Upper lobe of right lung (tissue), 1 donor: ENCODE data around the gene SP7. TPM values are rescaled to one million over a fixed set of nuclear protein-coding genes. Genes with fewer than 3 reads are reported as not detected.
"Not testable (repeated sequence)": the region's sequence is repeated elsewhere in the genome, so short reads cannot be mapped to it uniquely, and the experiment has no call there.

Experiments used
- ATAC-seq: fragments of 200-7000 bp; cut with Tn5 transposase; one replicate; pipeline ENCODE4 v1.9.1; 2020; ENCODE audit warnings: mild to moderate bottlenecking, moderate library complexity
- DNase-seq: peaks from one replicate; pipeline ENCODE4 v3.0.0-alpha.2; 2020
- H3K27ac ChIP-seq: fragments of 200-600 bp; one replicate; pipeline ENCODE4 v1.8.0; 2022
- H3K27me3 ChIP-seq: fragments of 200-600 bp; one replicate; pipeline ENCODE4 v1.8.0; 2022; ENCODE audit warnings: mild to moderate bottlenecking
- H3K36me3 ChIP-seq: fragments of 200-600 bp; one replicate; pipeline ENCODE4 v1.8.0; 2022
- H3K4me1 ChIP-seq: fragments of 200-600 bp; one replicate; pipeline ENCODE4 v1.8.0; 2022
- H3K4me3 ChIP-seq: fragments of 200-600 bp; one replicate; pipeline ENCODE4 v1.8.0; 2022; ENCODE audit warnings: mild to moderate bottlenecking
- H3K9me3 ChIP-seq: fragments of 200-600 bp; one replicate; pipeline ENCODE4 v1.8.0; 2022
- intact Hi-C: fragments of 100-400 bp; cut with DNase I; formaldehyde crosslinking; loops from one replicate; pipeline ENCODE4 v1.11.0; 2022
- total RNA-seq: library from RNA; stranded (reverse); fragmentation: NEBNext Ultra II Directional; extraction: Animal tissue kit (Norgen Biotek cat#: 25700); gene quantifications from one replicate; pipeline ENCODE4 v1.2.1, GENCODE V29; 2021
- TF ChIP-seq, protein P1 (sequence below): fragments of 200-600 bp; IDR thresholded peaks from one replicate; pipeline ENCODE4 v1.8.0; 2022; ENCODE audit warnings: antibody characterized with exemption
- donor health status: DM: no; HTN: yes; CAD: no; lungs with severe emphysema.

Gene SP7
- total RNA-seq, 1 donor from 2014 or later: not detected

- no peak overlapping the region for H3K4me3 ChIP-seq
- H3K27ac ChIP-seq: no peak overlapping the region
- H3K27me3 ChIP-seq: peaks cover 29% of the 10 kb centered on the region
- TF ChIP-seq, protein P1, sequence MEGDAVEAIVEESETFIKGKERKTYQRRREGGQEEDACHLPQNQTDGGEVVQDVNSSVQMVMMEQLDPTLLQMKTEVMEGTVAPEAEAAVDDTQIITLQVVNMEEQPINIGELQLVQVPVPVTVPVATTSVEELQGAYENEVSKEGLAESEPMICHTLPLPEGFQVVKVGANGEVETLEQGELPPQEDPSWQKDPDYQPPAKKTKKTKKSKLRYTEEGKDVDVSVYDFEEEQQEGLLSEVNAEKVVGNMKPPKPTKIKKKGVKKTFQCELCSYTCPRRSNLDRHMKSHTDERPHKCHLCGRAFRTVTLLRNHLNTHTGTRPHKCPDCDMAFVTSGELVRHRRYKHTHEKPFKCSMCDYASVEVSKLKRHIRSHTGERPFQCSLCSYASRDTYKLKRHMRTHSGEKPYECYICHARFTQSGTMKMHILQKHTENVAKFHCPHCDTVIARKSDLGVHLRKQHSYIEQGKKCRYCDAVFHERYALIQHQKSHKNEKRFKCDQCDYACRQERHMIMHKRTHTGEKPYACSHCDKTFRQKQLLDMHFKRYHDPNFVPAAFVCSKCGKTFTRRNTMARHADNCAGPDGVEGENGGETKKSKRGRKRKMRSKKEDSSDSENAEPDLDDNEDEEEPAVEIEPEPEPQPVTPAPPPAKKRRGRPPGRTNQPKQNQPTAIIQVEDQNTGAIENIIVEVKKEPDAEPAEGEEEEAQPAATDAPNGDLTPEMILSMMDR: no peak
- no peaks in the 10 kb centered on the region for H3K9me3 ChIP-seq
- DNase-seq: no peak
- H3K4me1 ChIP-seq: no peaks in the 10 kb centered on the region
- intact Hi-C loops: no loop called here
- H3K36me3 ChIP-seq: no peaks in the 10 kb centered on the region
- no peak for ATAC-seq
These were observed 1.3 kb downstream of the SP7 start for GRCh38 chr12:53334822-53335221.

- H3K27ac ChIP-seq: no peak overlapping the region
- ATAC-seq (no peak), DNase-seq (no peak)
- no peak overlapping the region for H3K4me3 ChIP-seq
- H3K4me1 ChIP-seq: no peaks in the 10 kb centered on the region
- intact Hi-C loops: no loop called here
- peaks cover 26% of the 10 kb centered on the region for H3K27me3 ChIP-seq
- TF ChIP-seq, protein P1: no peak
- H3K36me3 ChIP-seq: no peaks in the 10 kb centered on the region
- H3K9me3 ChIP-seq: no peaks in the 10 kb centered on the region
These were observed 2.3 kb downstream of the SP7 start for GRCh38 chr12:53333845-53334244.

- Histone ChIP-seq H3K27me3 (peaks cover 20% of the 10 kb centered on the region), H3K4me1 (no peaks in the 10 kb centered on the region), H3K27ac (no peak overlapping the region), H3K36me3 (no peaks in the 10 kb centered on the region), H3K4me3 (no peak overlapping the region), H3K9me3 (no peaks in the 10 kb centered on the region)
- no peak for DNase-seq
- no peak for ATAC-seq
- intact Hi-C loops: no loop called here
- TF ChIP-seq, protein P1: no peak
These were observed 2.9 kb downstream of the SP7 start for GRCh38 chr12:53333289-53333688.

DNA sequence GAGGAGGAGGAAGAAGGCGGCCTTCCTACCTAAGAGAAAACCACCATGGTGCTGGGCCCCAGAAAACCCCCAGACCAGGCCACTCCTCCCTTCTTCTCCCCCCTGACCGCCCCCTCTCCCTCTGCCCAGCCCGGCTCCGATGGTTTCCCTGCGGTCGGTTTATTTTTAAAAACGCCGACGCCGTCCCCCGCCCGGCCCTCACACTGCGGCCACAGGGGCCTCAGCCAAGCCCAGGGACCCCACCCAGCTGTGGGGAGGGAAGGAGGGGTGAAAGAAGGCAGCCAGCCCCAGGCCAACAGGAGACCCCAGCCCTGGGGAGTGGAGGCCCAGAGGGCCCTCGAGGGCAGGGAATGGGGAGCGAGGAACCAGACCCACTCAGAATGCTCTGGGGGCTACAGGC is 3.4 kb downstream of the SP7 start:
- intact Hi-C loops: no loop called here
- Histone ChIP-seq H3K4me1 (no peaks in the 10 kb centered on the region), H3K36me3 (no peaks in the 10 kb centered on the region), H3K4me3 (no peak overlapping the region), H3K9me3 (no peaks in the 10 kb centered on the region), H3K27ac (no peak overlapping the region), H3K27me3 (peaks cover 15% of the 10 kb centered on the region)
- ATAC-seq (no peak), DNase-seq (no peak)
- TF ChIP-seq, protein P1: no peak

GRCh38 chr12:53332339-53332738 is 3.8 kb downstream of the SP7 start:
- intact Hi-C loops, DNase-seq, ATAC-seq, H3K4me1 ChIP-seq, H3K9me3 ChIP-seq, H3K36me3 ChIP-seq, H3K4me3 ChIP-seq, H3K27ac ChIP-seq: not testable (repeated sequence)
- peaks cover 15% of the 10 kb centered on the region for H3K27me3 ChIP-seq

GRCh38 chr12:53330671-53331070 is 5.5 kb downstream of the SP7 start:
- Histone ChIP-seq H3K36me3 (no peaks in the 10 kb centered on the region), H3K27ac (no peak overlapping the region), H3K4me1 (peaks cover 5% of the 10 kb centered on the region), H3K27me3 (no peaks in the 10 kb centered on the region), H3K4me3 (no peak overlapping the region), H3K9me3 (no peaks in the 10 kb centered on the region)
- DNase-seq (no peak), ATAC-seq (no peak)
- intact Hi-C loops: no loop called here
- TF ChIP-seq, protein P1: no peak
